Inflammatory macrophage (primary cell): Measurements from ENCODE around the gene ADH6.
"Not testable (repeated sequence)": the region's sequence is repeated elsewhere in the genome, so short reads cannot be mapped to it uniquely, and the experiment has no call there.

Source experiments
- DNase-seq, 2 donors: peaks; one replicate each; pipeline ENCODE4 v3.0.0-alpha.2; 2020 to 2022

Gene ADH6

GRCh38 chr4:99189900-99190299 lies 29.1 kb downstream of the ADH6 start:
- DNase-seq: not testable (repeated sequence)

DNA sequence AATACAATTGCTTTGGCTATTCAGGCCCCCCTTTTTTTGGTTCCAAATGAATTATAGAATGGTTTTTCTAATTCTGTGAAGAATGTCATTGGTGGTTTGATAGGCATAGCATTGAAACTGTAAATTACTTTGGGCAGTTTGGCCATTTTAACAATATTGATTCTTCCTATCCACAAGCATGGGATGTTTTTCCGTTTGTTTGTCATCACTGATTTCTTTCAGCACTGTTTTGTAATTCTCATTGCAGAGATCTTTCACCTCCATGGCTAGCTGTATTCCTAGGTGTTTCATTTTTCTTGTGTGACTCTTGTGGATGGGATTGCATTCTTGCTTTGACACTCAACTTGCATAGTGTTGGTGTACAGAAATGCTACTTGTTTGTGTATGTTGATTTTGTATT lies 33.0 kb downstream of the ADH6 start:
- DNase-seq: no peak

DNA sequence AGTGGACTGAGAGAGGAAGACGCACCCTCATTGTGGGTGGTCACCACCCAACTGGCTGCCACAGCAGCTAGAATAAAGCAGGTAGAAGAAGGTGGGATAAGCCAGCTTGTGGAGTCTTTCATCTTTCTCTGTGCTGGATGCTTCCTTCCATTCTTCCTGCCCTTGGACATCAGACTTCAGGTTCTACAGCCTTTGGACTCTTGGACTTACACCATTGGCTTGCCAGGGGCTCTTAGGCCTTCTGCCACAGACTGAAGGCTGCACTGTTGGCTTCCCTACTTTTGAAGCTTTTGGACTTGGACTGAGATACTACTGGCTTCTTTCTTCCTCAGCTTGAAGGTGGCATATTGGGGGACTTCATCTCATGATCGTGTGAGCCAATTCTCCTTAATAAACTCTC lies 33.5 kb downstream of the ADH6 start:
- DNase-seq: no peak

DNA sequence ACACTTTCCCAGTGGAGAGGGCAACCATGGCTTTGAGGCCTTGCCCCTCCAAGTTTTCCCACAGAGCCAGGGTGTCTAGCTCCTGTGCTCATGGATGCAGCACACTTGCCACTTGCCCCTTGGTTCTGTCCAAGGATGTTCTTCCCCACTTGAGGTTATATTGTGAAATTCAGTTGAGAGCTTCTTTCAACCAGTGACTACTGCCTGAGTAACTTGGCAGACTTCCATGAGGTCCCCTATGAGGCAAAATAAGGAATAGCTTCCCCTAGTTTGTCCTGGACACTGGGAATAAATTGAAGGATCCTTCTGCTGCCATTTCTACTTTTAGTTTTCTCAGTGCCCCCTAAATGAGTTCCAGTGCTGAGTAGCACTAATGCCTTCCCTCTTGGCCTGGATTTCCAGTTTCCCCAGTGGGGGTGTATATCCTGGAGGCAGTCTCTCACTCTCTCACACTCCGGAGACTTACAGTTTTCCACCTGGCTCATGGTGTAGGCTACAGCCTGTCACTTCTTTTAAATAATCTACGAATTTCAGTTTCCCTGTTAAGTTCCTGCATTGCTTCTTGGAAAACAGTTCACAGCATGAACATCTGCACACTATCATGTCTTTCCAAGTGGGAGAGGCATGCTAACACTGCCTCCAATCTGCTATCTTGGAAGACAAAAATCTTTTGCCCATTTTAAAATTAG lies 38.5 kb downstream of the ADH6 start:
- DNase-seq: no peak

DNA sequence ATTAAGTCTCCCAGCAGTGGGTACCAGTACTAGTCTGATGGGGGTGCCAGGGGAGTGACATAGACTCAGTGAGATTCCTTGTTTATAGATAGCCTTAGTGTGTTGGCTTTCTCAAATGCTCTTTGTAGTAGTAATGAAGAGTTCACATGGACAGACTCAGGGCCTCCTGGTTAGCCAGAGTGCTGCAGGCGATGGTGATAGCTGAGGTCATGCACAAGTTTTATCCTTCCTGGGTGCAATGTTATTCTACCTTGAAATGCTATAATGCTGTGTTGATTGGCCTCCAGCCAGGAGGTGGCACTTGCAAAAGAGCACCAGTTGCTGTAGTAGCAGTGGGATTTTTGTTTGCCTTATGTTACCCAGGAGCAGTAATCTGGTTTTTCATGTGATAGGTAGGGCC lies 39.4 kb downstream of the ADH6 start:
- DNase-seq: no peak

DNA sequence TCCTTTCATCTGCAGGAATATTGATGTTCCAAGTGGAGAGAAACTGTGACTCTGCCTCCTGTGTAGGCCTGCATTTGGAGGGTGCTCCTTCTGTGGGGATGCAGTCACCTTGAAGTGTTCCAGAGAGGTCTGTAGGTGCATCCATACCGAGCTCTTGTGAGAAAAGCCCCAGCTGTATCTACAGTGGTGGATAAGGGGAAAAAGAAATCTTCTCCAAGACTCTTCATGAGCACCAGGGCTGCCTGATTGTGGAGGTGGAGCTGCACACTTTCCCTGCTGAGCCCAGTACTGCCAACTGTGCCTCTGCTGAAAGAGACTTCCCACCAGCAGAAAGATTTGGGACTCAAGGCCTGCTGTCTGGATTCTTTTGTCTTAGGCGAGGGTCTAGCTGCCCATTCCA lies 39.9 kb downstream of the ADH6 start:
- no peak for DNase-seq

GRCh38 chr4:99166544-99166943 lies 52.5 kb downstream of the ADH6 start:
- no peak for DNase-seq

- no peak for DNase-seq
These were observed 53.1 kb downstream of the ADH6 start for GRCh38 chr4:99165978-99166377.

GRCh38 chr4:99161373-99162099 lies 57.5 kb downstream of the ADH6 start:
- no peak for DNase-seq

- no peak for DNase-seq
These were observed 59.3 kb downstream of the ADH6 start for GRCh38 chr4:99159699-99160098.

- no peak for DNase-seq
These were observed 61.5 kb downstream of the ADH6 start for GRCh38 chr4:99157478-99157935.

DNA sequence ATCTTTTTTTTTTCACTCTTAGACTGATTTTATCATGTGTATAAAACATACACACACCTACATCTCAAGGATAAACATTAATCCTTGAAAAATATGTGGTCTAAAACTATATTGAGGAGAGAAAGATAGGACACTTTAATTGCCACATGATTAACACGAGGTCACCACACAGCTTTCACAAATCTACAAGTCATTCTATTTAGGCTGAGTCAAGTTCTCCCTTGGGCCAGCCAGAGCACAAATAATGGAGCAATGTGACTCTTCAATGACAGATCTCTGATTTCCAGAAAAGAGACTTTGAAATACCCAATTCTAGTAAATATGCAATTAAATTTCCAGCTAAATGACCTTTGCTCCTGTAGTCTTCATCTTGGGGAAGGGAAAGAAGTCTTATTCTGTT lies 62.1 kb downstream of the ADH6 start:
- no peak for DNase-seq

GRCh38 chr4:99154658-99155342 lies 64.2 kb downstream of the ADH6 start:
- DNase-seq: no peak
